Measurements from ENCODE around the gene HMGCS1. TPM values are rescaled to one million over a fixed set of nuclear protein-coding genes. Genes with fewer than 3 reads are reported as not detected.
A peak's percentile ranks its signal among the peaks of the same experiment; 100 is the strongest.

Gene HMGCS1
- total RNA-seq, 4 donors from 2014 or later, result 11.1 to 19.9 (median 12.7) TPM

DNA sequence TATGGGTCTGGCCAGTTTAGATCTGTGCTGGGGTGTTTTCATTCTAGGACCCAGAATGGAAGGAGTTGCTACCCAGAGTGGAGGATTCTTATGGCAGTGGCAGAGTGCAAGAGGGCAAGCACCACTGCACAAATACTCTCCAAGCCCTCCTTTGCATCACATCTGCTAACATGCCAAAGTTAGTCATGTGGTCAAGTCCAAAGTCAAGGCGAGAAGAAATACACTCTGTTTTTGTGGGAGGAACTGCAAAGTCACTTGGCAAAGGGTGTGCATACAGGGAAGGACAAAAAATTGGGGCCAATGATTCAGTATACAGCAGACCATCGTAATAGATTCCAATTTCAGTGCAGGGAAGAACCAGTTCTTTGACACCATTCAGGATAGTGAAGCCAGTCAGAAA is 43.9 kb upstream of the HMGCS1 start:
- Histone ChIP-seq H3K27ac (replicated peaks in 1 of 4) (no peak overlapping the region), H3K27me3 (no peaks in the 10 kb centered on the region), H3K4me1 (peaks cover 0 to 18% (median 14%) of the 10 kb centered on the region in 4 donors), H3K9me3 (peaks cover 0 to 4% (median 0%) of the 10 kb centered on the region in 4 donors), H3K36me3 (no peaks in the 10 kb centered on the region), H3K4me3 (no peak overlapping the region)
- intact Hi-C loops (cut with DNase I), result no loop called here
- peak; percentile 24 for DNase-seq (ENCODE audit: extremely low spot score)
- TF ChIP-seq, protein P1, sequence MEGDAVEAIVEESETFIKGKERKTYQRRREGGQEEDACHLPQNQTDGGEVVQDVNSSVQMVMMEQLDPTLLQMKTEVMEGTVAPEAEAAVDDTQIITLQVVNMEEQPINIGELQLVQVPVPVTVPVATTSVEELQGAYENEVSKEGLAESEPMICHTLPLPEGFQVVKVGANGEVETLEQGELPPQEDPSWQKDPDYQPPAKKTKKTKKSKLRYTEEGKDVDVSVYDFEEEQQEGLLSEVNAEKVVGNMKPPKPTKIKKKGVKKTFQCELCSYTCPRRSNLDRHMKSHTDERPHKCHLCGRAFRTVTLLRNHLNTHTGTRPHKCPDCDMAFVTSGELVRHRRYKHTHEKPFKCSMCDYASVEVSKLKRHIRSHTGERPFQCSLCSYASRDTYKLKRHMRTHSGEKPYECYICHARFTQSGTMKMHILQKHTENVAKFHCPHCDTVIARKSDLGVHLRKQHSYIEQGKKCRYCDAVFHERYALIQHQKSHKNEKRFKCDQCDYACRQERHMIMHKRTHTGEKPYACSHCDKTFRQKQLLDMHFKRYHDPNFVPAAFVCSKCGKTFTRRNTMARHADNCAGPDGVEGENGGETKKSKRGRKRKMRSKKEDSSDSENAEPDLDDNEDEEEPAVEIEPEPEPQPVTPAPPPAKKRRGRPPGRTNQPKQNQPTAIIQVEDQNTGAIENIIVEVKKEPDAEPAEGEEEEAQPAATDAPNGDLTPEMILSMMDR (IDR thresholded peaks at IDR 0.05), result no peak
- TF ChIP-seq POLR2A (IDR thresholded peaks at IDR 0.05; ENCODE audit: low read depth) (no peak), EP300 (IDR thresholded peaks at IDR 0.05) (no peak), POLR2AphosphoS5 (IDR thresholded peaks at IDR 0.05) (no peak)
- 55% methylated on average over 2 of the region's 2 CpGs for WGBS

DNA sequence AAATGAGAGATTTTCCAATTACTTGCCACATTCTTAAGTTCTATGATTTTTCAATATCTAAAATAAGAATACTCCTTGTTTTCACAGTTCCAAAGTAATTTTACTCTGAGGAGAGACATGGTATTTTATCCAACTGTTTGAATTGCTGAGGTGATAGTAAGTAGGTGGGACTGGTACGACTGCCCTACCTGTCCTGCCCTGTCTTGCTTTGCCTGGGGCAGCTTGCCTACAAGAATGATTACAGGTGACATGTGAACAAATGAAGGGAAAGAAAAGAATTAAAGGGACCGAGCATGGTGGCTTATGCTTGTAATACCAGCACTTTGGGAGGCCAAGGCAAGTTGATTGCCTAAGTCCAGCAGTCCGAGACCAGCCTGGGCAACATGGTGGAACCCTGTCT is 41.6 kb upstream of the HMGCS1 start:
- 88% methylated on average over 3 of the region's 3 CpGs for WGBS
- TF ChIP-seq POLR2AphosphoS5 (IDR thresholded peaks at IDR 0.05) (no peak), POLR2A (IDR thresholded peaks at IDR 0.05; ENCODE audit: low read depth) (no peak)
- H3K4me3 ChIP-seq, result no peak overlapping the region
- peak; percentile 53 for DNase-seq (ENCODE audit: extremely low spot score)
- intact Hi-C loops (cut with DNase I), result no loop called here
- peaks cover 0 to 2% (median 0%) of the 10 kb centered on the region in 4 donors for H3K9me3 ChIP-seq
- no peaks in the 10 kb centered on the region for H3K36me3 ChIP-seq
- H3K4me1 ChIP-seq, result peaks cover 0 to 18% (median 14%) of the 10 kb centered on the region in 4 donors
- H3K27ac ChIP-seq (replicated peaks in 1 of 4), result no peak overlapping the region
- H3K27me3 ChIP-seq, result no peaks in the 10 kb centered on the region

DNA sequence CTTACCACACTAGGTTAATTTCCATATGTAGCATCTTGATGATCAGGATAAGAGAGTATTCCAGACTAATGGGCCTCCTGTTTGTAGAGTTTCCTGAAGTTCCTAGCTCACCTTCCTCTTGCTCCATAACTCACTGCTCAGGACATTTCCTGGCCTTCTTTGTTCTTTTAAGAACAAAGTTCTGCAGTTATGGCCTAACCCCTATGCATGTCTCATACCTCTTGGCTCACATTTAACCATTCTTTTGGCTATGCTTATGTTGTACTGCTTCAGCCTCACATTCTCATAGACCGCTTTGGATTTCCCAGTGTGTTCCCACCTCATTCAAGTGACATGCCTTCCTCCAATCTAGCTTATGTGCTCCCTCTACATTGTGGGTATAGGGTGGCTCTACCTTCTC is 40.5 kb upstream of the HMGCS1 start:
- H3K27ac ChIP-seq (replicated peaks in 1 of 4), result no peak overlapping the region
- DNase-seq (ENCODE audit: extremely low spot score), result peak; percentile 17
- no peaks in the 10 kb centered on the region for H3K36me3 ChIP-seq
- no peaks in the 10 kb centered on the region for H3K27me3 ChIP-seq
- 92% methylated on average over 1 of the region's 1 CpG for WGBS
- TF ChIP-seq, protein P1 (IDR thresholded peaks at IDR 0.05), result no peak
- no peak for TF ChIP-seq POLR2A (IDR thresholded peaks at IDR 0.05; ENCODE audit: low read depth)
- no peak for TF ChIP-seq EP300 (IDR thresholded peaks at IDR 0.05)
- no peak for TF ChIP-seq POLR2AphosphoS5 (IDR thresholded peaks at IDR 0.05)
- H3K4me1 ChIP-seq, result peaks cover 0 to 15% (median 12%) of the 10 kb centered on the region in 4 donors
- H3K9me3 ChIP-seq, result no peaks in the 10 kb centered on the region
- no peak overlapping the region for H3K4me3 ChIP-seq
- intact Hi-C loops (cut with DNase I), result no loop called here

DNA sequence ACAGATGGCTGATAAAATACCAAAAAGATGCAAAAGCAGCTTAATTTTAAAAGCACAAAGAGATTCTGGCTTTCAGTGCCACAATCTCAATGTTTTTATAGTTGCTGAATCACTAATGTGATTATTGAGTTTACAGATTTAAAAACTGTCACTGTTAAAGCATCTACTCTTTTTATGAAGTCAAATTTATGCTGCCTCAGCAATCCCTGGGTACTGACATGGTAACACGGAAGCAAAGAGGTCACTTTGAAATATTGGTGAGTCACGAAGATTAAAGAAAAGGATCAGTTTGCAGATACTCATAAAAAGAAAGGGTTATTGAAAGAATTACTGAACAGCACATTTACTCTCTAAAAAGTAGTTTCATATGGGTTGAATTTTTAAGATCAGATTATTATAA is 39.7 kb upstream of the HMGCS1 start:
- no peak for DNase-seq (ENCODE audit: extremely low spot score)
- no peaks in the 10 kb centered on the region for H3K27me3 ChIP-seq
- H3K27ac ChIP-seq (replicated peaks in 1 of 4), result no peak overlapping the region
- intact Hi-C loops (cut with DNase I), result no loop called here
- 80% methylated on average over 2 of the region's 2 CpGs for WGBS
- no peaks in the 10 kb centered on the region for H3K9me3 ChIP-seq
- H3K4me3 ChIP-seq, result no peak overlapping the region
- no peaks in the 10 kb centered on the region for H3K36me3 ChIP-seq
- H3K4me1 ChIP-seq, result peaks cover 0 to 8% (median 5%) of the 10 kb centered on the region in 4 donors
- TF ChIP-seq, protein P1 (IDR thresholded peaks at IDR 0.05), result no peak
- TF ChIP-seq POLR2AphosphoS5 (IDR thresholded peaks at IDR 0.05) (no peak), POLR2A (IDR thresholded peaks at IDR 0.05; ENCODE audit: low read depth) (no peak), EP300 (IDR thresholded peaks at IDR 0.05) (no peak)

DNA sequence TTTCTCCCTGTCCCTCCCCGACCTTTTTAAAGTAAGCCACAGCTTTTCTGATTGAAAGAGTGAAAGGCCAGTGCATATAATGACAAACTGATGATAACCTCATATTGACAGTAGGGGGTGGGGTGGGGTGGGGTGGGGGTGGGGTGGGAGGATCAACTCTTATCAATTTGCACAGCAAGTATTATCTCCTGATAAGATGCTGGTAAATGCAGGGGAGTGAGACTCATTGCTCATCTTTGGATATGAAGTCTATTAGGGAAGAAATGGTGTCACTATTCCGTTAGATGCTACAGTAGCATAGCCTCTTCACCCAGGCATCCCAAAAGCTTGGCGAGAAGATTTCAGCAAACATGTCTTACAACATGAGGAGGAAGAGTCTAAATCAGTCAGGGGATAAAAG is 38.9 kb upstream of the HMGCS1 start:
- Histone ChIP-seq H3K36me3 (no peaks in the 10 kb centered on the region), H3K4me3 (no peak overlapping the region), H3K4me1 (peaks cover 0 to under 1% (median 0%) of the 10 kb centered on the region in 4 donors), H3K27me3 (no peaks in the 10 kb centered on the region), H3K27ac (replicated peaks in 1 of 4) (no peak overlapping the region), H3K9me3 (no peaks in the 10 kb centered on the region)
- intact Hi-C loops (cut with DNase I), result no loop called here
- TF ChIP-seq, protein P1 (IDR thresholded peaks at IDR 0.05), result no peak
- no peak for TF ChIP-seq POLR2A (IDR thresholded peaks at IDR 0.05; ENCODE audit: low read depth)
- no peak for TF ChIP-seq POLR2AphosphoS5 (IDR thresholded peaks at IDR 0.05)
- no peak for TF ChIP-seq EP300 (IDR thresholded peaks at IDR 0.05)
- peak; percentile 37 for DNase-seq (ENCODE audit: extremely low spot score)
- 79% methylated on average over 3 of the region's 3 CpGs for WGBS
